MCF 10A (cell line): Measurements from ENCODE around the gene CDK7. TPM values are rescaled to one million over a fixed set of nuclear protein-coding genes. Genes with fewer than 3 reads are reported as not detected.
"Not testable (repeated sequence)": the region's sequence is repeated elsewhere in the genome, so short reads cannot be mapped to it uniquely, and the experiment has no call there.

Experiments
- BruUV-seq: library from RNA; stranded (reverse); fragments of 400-500 nt; replicated peaks from 2 replicates; lab custom pipeline; 2021; lab: Mats Ljungman, UMichigan
- CTCF ChIA-PET: fragments of 300-600 bp; sonication (Branson Sonifier 250); formaldehyde crosslinking; extraction: SDS; loops from one replicate; lab custom pipeline; 2021; ENCODE audit warnings: antibody characterized with exemption, inconsistent platforms; lab: Yijun Ruan, JAX
- POLR2A ChIA-PET: fragments of 300-600, 350-650 bp; sonication (Branson Sonifier 250); formaldehyde crosslinking; extraction: SDS; loops from one replicate; lab custom pipeline; 2020; ENCODE audit warnings: antibody characterized with exemption, inconsistent platforms; lab: Yijun Ruan, JAX
- DNase-seq: peaks from one replicate; pipeline ENCODE4 v3.0.0-alpha.2; 2018; ENCODE audit not compliant: unreplicated experiment
- H3K27ac Mint-ChIP-seq: one replicate; pipeline ENCODE4 v1.8.0; 2022; ENCODE audit warnings: mild to moderate bottlenecking, low read depth, mixed read lengths; ENCODE audit not compliant: unreplicated experiment
- H3K27me3 Mint-ChIP-seq: one replicate; pipeline ENCODE4 v1.8.0; 2022; ENCODE audit warnings: mixed read lengths; ENCODE audit not compliant: insufficient read depth, unreplicated experiment
- H3K36me3 Mint-ChIP-seq: one replicate; pipeline ENCODE4 v1.8.0; 2022; ENCODE audit warnings: mild to moderate bottlenecking, moderate library complexity, mixed read lengths; ENCODE audit not compliant: insufficient read depth, unreplicated experiment
- H3K4me1 Mint-ChIP-seq: one replicate; pipeline ENCODE4 v1.8.0; 2022; ENCODE audit warnings: mixed read lengths; ENCODE audit not compliant: insufficient read depth, unreplicated experiment
- H3K4me3 Mint-ChIP-seq: one replicate; pipeline ENCODE4 v1.8.0; 2022; ENCODE audit warnings: mild to moderate bottlenecking, moderate library complexity, mixed read lengths; ENCODE audit not compliant: unreplicated experiment
- H3K9me3 Mint-ChIP-seq: one replicate; pipeline ENCODE4 v1.8.0; 2022; ENCODE audit warnings: mixed read lengths; ENCODE audit not compliant: unreplicated experiment
- intact Hi-C: fragments of 100-400 bp; cut with micrococcal nuclease; formaldehyde crosslinking; loops from 2 replicates; pipeline ENCODE4 v1.14.1; 2022
- total RNA-seq: library from RNA; stranded (reverse); gene quantifications from 2 replicates; pipeline ENCODE4 v1.2.3, GENCODE V29; 2022
- TF ChIP-seq, protein P1 (sequence below): fragments of 200-600 bp; IDR thresholded peaks from one replicate; pipeline ENCODE4 v1.8.0; 2022; ENCODE audit warnings: antibody characterized with exemption, mild to moderate bottlenecking; ENCODE audit not compliant: unreplicated experiment

CDK7 gene
- total RNA-seq, 1 experiment from 2014 or later: 48.5 TPM

DNA sequence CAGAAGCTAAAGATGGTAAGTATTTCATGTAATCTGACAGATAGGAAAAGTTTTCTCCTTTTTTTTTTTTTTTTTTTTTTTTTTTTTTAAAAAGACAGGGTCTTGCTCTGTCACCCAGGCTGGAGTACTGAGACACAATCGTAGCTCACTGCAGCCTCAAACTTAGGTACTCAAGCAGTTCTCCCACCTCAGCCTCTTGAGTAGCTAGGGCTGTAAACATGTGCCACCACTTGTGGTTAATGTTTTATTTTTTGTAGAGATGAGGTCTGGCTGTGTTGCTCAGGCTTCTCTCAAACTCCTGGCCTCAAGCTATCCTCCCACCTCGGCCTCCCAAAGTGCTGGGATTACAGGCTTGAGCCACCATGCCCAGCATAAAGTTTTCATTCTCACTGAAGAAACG lies 17.8 kb downstream of the CDK7 start:
- H3K36me3 Mint-ChIP-seq: peaks cover 48% of the 10 kb centered on the region
- intact Hi-C loops: no loop called here
- no peaks in the 10 kb centered on the region for H3K27me3 Mint-ChIP-seq
- TF ChIP-seq, protein P1, sequence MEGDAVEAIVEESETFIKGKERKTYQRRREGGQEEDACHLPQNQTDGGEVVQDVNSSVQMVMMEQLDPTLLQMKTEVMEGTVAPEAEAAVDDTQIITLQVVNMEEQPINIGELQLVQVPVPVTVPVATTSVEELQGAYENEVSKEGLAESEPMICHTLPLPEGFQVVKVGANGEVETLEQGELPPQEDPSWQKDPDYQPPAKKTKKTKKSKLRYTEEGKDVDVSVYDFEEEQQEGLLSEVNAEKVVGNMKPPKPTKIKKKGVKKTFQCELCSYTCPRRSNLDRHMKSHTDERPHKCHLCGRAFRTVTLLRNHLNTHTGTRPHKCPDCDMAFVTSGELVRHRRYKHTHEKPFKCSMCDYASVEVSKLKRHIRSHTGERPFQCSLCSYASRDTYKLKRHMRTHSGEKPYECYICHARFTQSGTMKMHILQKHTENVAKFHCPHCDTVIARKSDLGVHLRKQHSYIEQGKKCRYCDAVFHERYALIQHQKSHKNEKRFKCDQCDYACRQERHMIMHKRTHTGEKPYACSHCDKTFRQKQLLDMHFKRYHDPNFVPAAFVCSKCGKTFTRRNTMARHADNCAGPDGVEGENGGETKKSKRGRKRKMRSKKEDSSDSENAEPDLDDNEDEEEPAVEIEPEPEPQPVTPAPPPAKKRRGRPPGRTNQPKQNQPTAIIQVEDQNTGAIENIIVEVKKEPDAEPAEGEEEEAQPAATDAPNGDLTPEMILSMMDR: no peak
- POLR2A ChIA-PET: interaction anchor here (1.1 to 1.3 kb wide), 3 partner anchors 12 to 159 kb away, joined by 3 to 5 read pairs (median 3); partner anchors contain the start of genes CDK7 and SLC30A5
- no peak overlapping the region for H3K4me3 Mint-ChIP-seq
- no peak for DNase-seq
- CTCF ChIA-PET: interaction anchor here (0.6 to 1.4 kb wide), 2 partner anchors 11 to 36 kb away, joined by 4 to 5 read pairs; no protein-coding TSS in a partner anchor
- H3K4me1 Mint-ChIP-seq: no peaks in the 10 kb centered on the region
- H3K27ac Mint-ChIP-seq: no peak overlapping the region
- no TSS peak for BruUV-seq
- H3K9me3 Mint-ChIP-seq: no peaks in the 10 kb centered on the region

DNA sequence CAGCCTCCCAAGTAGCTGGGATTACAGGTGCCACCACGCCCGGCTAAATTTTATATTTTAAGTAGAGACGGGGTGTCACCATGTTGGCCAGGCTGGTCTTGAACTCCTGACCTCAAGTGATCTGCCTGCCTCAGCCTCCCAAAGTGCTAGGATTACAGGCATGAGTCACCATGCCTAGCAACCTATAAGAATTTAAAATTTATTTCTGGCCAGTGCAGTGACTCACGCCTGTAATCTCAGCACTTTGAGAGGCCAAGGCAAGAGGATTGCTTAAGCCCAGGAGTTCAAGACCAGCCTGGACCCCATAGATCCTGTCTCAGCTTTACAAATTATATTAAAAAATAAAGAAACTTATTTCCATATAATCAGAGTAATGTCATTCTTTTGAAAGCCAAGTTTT lies 21.3 kb downstream of the CDK7 start:
- H3K9me3 Mint-ChIP-seq, intact Hi-C loops, H3K4me1 Mint-ChIP-seq, BruUV-seq, H3K27me3 Mint-ChIP-seq, CTCF ChIA-PET, H3K4me3 Mint-ChIP-seq: not testable (repeated sequence)
- POLR2A ChIA-PET: interaction anchor here (0.6 to 1.6 kb wide), 2 partner anchors 21 to 27 kb away, joined by 5 to 7 read pairs; partner anchors contain the start of gene CDK7
- peak; percentile 23 for DNase-seq
- H3K36me3 Mint-ChIP-seq: peaks cover 70% of the 10 kb centered on the region
- peak overlapping the region; percentile 46 for H3K27ac Mint-ChIP-seq

DNA sequence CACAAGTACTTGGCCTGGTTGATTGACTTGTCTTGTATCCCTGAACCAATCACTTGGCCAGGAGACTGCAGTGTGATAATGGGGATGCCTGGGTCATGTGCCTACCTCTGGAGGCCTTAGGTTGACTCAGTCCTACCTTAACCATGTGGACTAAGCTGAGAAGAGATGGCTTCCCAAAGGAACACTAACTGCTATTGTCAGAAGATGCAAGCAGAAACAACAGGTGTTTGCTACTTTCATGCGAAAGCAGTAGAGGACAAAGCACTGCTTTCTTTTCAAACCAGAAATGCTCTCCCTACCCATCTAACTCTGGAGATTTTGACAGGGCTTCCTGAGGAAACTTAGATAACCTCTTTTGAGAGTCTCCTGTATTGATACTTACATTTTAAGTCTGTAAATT lies 22.9 kb downstream of the CDK7 start:
- Mint-ChIP-seq H3K9me3 (no peaks in the 10 kb centered on the region), H3K27ac (no peak overlapping the region), H3K4me3 (no peak overlapping the region), H3K4me1 (no peaks in the 10 kb centered on the region), H3K36me3 (peaks cover 77% of the 10 kb centered on the region), H3K27me3 (no peaks in the 10 kb centered on the region)
- intact Hi-C loops: no loop called here
- no TSS peak for BruUV-seq
- no peak for DNase-seq
- ChIA-PET CTCF (no interaction called here), POLR2A (no interaction called here)
- TF ChIP-seq, protein P1: no peak

DNA sequence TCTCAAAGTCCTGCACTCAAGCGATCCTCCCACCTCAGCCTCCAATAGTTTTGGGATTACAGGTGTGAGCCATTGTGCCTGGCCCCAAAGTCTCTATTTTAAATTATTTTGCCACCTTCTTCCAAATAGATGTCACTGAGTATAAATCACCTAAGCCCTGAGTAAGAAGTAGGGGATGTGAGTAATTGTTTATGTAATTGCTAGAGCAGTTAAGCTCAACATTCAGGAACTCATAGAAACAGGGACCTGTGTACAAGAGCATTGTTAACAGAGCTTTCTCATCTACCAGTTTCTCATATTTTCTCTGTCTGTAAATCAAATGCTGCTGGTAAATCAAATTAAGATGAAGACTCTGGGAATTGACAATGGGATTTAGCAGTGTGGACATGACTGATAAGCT lies 26.3 kb downstream of the CDK7 start:
- BruUV-seq: no TSS peak
- no peaks in the 10 kb centered on the region for H3K27me3 Mint-ChIP-seq
- no peak for DNase-seq
- H3K4me1 Mint-ChIP-seq: no peaks in the 10 kb centered on the region
- ChIA-PET POLR2A (no interaction called here), CTCF (interaction anchor here (0.6 to 0.7 kb wide), 2 partner anchors 10 to 93 kb away, joined by 3 to 4 read pairs; no protein-coding TSS in a partner anchor)
- TF ChIP-seq, protein P1: no peak
- H3K27ac Mint-ChIP-seq: no peak overlapping the region
- H3K9me3 Mint-ChIP-seq: no peaks in the 10 kb centered on the region
- H3K36me3 Mint-ChIP-seq: peaks cover 90% of the 10 kb centered on the region
- no peak overlapping the region for H3K4me3 Mint-ChIP-seq
- intact Hi-C loops: no loop called here
